ENCODE results near the gene CHD9.
"Not testable (repeated sequence)": the region's sequence is repeated elsewhere in the genome, so short reads cannot be mapped to it uniquely, and the experiment has no call there.

Gene CHD9

DNA sequence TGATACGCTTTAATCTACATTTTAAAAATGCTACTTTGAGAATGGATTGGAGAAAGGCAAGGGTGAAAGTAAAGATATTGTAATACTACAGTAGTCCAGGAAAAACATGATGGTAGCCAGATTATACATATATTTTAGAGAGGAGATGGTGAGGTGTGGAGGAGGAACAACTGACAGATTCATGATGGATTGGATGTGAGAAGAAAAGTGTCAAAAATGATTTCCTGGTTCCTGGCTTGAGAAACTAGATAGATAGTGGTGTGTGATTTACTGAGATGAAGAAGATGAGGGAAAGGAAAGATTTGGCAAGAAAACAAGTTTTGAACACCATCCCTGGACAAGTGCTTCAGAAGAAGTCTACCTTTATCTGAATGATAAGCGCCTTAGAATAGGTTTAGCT lies 80.5 kb downstream of the CHD9 start:
- no peak for DNase-seq

GRCh38 chr16:53142823-53143568 lies 88.2 kb downstream of the CHD9 start:
- no peak for DNase-seq

- DNase-seq: no peak
These were observed 92.8 kb downstream of the CHD9 start for GRCh38 chr16:53147500-53148065.

DNA sequence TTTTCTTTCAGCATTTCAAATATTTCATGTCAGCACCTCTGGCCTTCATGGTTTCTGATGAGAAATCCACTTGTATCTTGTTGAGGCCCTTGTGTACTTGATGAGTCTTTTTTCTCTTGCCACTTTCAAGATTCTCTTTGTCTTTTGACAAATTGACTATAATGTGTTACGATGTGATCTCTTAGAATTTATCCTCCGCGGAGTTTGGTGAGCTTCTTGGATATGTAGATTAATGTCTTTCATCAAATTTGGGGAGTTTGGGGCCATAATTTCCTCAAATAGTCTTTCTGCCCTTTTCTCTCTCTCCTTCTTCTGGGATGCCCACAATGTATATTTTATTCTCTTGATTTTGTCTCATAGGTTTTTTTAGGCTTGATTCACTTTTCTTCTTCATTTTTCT lies 96.0 kb downstream of the CHD9 start:
- no peak for DNase-seq

- DNase-seq: no peak
These were observed 97.5 kb downstream of the CHD9 start for GRCh38 chr16:53152329-53152728.

DNA sequence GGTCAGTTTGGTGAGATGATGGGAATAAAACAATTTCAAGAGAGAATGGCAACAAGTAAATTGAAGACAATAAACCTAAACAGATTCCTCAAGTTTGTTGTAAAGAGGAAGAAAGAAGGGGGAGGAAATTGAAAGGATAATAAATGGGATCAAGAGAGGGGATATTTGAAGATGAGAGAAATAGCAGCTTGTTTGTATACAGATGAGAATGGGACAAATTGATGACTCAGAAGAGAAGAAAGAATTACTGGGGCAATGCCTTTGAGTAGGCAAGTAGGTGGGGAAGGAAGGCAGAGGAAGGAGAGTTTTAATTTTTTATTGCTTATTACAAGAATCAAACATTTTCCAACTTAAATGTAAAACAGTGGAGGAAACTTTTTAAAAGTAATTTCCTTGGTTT lies 98.3 kb downstream of the CHD9 start:
- no peak for DNase-seq

DNA sequence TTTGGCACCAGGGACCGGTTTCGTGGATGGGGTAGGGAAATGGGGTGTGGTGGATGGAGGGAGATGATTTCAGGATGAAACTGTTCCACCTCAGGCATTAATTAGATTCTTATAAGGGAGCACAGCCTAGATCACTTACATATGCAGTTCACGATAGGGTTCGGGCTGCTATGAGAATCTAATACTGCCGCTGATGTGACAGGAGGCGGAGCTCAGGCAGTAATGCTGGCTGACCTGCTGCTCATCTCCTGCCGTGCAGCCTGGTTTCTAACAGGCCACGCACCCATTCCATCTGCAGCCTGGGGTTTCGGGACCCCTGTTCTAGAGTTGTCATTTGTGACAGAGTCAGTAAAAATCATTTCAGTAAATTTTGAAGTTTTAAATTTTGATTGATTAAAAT lies 99.7 kb downstream of the CHD9 start:
- no peak for DNase-seq

DNA sequence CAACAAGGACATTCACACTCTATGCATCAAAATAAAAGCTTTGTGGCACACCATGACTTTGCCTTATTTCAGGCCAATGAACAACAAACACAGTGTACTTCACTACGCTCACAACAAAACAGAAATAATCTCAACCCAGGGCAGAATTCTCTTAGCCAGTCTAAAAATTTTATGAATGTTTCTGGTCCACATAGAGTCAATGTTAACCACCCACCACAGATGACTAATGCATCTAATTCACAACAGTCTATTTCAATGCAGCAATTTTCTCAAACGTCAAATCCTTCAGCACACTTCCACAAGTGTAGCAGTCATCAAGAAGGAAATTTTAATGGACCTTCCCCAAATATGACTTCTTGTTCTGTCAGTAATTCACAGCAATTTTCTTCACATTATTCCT lies 101.7 kb downstream of the CHD9 start:
- DNase-seq: no peak

- peak; percentile 41 for DNase-seq
These were observed 105.1 kb downstream of the CHD9 start for GRCh38 chr16:53159781-53160436.

DNA sequence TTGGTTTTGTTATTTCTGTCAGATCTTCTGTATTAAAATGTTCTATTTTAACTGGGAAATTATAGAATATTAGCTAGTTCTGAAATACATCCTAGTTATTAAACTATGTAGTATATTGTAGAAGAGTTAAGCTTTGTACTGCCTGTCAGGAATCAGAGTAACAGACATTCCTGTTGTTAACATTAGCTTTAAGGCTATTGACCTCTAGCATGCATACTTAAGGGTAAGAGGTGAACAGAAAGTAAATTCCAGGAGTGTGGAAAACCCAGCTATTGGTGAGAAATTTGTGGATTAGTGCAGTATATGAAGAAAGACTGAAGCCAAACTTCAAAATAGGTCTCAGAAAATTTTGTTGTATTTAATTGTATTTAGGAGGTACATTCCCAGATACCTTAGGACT lies 111.3 kb downstream of the CHD9 start:
- DNase-seq: no peak

- DNase-seq: no peak
These were observed 114.0 kb downstream of the CHD9 start for GRCh38 chr16:53168744-53169143.

- no peak for DNase-seq
These were observed 117.7 kb downstream of the CHD9 start for GRCh38 chr16:53172517-53172916.

DNA sequence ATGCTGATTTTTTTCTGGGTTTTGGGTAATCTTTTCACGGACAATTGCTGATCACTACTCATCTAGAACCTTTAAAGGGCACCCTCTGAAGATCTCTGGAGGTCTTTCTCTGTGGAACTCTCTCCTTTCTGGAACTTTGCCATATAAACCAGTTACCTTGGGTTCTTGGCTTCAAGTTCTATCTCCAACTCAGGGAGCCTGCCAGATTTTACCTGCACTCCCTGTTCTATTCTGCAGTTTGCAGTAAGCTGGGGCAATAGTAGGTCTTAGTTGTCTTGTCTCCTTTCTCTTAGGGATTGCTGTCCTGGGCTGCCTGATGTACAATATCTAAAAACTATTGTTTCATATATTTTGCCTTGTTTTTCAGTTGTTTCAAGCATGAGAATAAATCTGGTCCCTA lies 120.3 kb downstream of the CHD9 start:
- no peak for DNase-seq

DNA sequence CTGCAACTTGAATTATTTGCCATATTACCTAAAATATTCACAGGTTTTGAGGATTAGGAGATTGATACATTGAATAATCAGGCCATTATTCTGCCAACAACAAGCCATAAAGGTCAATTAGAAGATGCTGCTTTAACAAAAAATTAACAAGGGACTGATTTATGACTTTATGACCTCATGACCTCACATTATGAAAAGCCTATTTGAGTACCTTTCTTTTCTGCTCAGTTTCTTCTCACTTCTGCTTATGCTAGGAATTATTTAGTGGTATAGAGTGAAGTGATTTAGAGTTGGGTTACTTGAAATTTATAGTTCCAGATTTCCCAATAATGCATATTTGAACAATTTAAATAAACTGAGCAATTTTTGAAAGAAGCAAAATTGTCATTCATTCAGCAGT lies 121.6 kb downstream of the CHD9 start:
- DNase-seq: no peak

DNA sequence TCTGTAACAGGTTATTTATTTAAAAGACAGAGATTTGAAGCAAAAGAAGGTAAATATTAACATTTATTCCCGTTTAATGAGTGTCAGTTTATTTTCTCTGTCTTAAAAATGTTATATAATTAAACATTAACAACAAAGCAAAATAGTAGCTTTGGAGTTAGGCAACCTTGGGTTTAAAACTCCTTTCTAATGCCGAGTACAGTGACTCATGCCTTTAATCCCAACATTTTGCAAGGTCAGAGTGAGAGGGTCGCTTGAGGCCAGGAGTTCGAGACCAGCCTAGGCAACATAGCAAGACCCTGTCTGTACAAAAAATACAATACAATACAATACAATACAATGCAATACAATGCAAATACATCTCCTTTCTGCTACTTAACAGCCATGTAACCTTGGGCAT lies 128.7 kb downstream of the CHD9 start:
- DNase-seq: no peak

DNA sequence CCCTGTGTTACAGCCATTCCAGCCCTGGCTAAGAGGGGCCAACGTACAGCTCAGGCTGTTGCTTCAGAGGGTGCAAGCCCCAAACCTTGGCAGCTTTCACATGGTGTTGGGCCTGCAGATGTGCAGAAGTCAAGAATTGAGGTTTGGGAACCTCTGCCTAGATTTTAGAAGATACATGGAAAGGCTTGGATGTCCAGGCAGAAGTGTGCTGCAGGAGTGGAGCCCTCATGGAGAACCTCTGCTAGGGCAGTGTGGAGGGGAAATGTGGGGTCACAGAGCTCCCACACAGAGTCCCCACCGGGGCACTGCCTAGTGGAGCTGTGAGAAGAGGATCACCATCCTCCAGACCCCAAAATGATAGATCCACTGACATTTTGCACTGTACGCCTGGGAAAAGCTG lies 130.9 kb downstream of the CHD9 start:
- DNase-seq: not testable (repeated sequence)

- no peak for DNase-seq
These were observed 133.0 kb downstream of the CHD9 start for GRCh38 chr16:53187775-53188174.

- DNase-seq: no peak
These were observed 136.6 kb downstream of the CHD9 start for GRCh38 chr16:53191413-53191812.

- no peak for DNase-seq
These were observed 144.1 kb downstream of the CHD9 start for GRCh38 chr16:53198933-53199332.

DNA sequence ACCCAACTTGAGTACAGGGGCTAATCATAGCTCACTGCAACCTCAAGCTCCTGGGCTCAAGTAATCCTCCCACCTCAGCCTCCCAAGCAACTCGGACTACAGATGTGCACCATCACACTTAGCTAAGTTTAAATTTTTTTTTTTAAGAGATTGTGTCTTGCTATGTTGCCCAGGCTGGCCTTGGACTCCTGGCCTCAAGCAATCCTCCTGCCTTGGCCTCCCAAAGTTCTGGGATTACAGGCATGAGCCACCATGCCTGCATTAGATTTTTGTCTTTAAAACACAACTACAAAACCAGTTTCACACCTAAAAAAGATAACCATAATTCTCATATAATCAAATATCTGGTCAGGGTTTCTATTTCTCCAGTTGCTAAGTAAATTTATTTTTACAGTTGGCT lies 147.1 kb downstream of the CHD9 start:
- no peak for DNase-seq

- no peak for DNase-seq
These were observed 147.6 kb downstream of the CHD9 start for GRCh38 chr16:53202398-53202797.

DNA sequence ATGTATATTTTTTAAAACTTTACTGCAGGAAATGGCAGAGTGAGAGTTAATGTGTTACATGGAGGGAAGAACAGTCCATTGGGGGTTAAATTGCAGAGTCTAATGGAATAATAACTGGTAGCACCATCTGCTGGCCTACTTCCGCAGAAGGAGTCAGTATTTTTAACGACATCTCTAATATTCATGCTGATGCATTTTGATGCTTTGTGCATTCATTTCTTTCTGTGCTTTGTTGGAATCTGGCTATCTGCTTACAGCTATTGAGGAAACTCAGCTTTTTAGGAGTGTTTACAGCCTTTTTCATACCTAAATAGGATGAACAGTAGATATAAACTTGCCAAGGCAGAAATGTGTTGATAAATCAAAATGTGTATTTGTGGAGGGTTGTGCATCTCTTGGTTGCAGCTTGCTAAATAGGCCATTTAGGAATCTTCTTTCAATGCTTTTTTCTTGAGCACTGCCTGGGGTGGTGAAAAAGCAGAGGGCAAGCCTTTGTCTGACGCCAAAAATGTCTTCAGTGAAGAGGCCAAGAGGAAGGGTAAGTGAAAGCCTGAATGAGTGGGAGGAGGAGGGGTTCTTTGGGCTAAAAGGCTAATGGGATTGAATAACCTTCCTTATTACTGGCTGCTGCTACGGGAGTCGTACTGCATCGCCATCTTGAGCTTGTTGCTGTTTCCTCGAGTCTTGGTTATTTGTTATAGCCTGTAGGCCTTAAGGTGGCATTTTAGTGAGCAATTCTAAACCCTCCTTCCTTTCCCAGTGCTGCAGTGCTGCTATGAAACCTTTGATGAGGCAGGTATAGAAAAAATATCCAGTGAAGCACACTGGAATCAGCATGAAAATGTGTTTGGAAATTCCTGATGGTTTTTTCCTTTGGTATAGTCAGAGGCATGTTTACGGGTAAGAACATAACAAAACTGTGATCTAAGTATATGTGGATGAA lies 153.3 kb downstream of the CHD9 start:
- DNase-seq: peak; percentile 83

- DNase-seq: no peak
These were observed 154.6 kb downstream of the CHD9 start for GRCh38 chr16:53209429-53209828.

Data from NCI-H146 (cell line).